WTC11 (cell line): ENCODE data around the gene YES1. TPM values are rescaled to one million over a fixed set of nuclear protein-coding genes. Genes with fewer than 3 reads are reported as not detected.

Experiments
- ATAC-seq: fragments of 200-7000 bp; cut with Tn5 transposase; 2 replicates; pipeline ENCODE4 v1.10.0; 2021; ENCODE audit warnings: mild to moderate bottlenecking, moderate library complexity
- CTCF ChIA-PET: fragments of 300-600 bp; sonication (Branson Sonifier 250); formaldehyde crosslinking; loops from one replicate; lab custom pipeline; 2021; ENCODE audit warnings: antibody characterized with exemption; lab: Charles Lee
- POLR2A ChIA-PET: fragments of 350-600 bp; sonication (Branson Sonifier 250); formaldehyde crosslinking; loops from one replicate; lab custom pipeline; 2021; ENCODE audit warnings: antibody characterized with exemption; lab: Charles Lee
- DNase-seq: peaks from one replicate; pipeline ENCODE4 v3.0.0; 2021; ENCODE audit warnings: low spot score
- H3K27ac Mint-ChIP-seq: 2 replicates; pipeline ENCODE4 v1.8.0; 2021; ENCODE audit warnings: mixed read lengths
- H3K27me3 Mint-ChIP-seq: 2 replicates; pipeline ENCODE4 v1.8.0; 2021; ENCODE audit warnings: low read depth, mild to moderate bottlenecking, moderate library complexity, mixed read lengths
- H3K36me3 Mint-ChIP-seq: 2 replicates; pipeline ENCODE4 v1.8.0; 2021; ENCODE audit warnings: mixed read lengths
- H3K4me1 Mint-ChIP-seq: 2 replicates; pipeline ENCODE4 v1.8.0; 2022; ENCODE audit warnings: mixed read lengths
- H3K4me3 Mint-ChIP-seq: 2 replicates; pipeline ENCODE4 v1.8.0; 2021; ENCODE audit warnings: mild to moderate bottlenecking, moderate library complexity, mixed read lengths
- H3K9me3 Mint-ChIP-seq: 2 replicates; pipeline ENCODE4 v1.8.0; 2021; ENCODE audit warnings: mixed read lengths
- ATF2 ChIP-seq: sonication (generic); formaldehyde crosslinking; IDR thresholded peaks from 2 replicates; pipeline ENCODE4 v1.8.1; 2022; ENCODE audit warnings: low read depth, missing genetic modification reagents, borderline replicate concordance
- ELF4 ChIP-seq: sonication (generic); formaldehyde crosslinking; IDR thresholded peaks from 2 replicates; pipeline ENCODE4 v1.8.1; 2022; ENCODE audit warnings: low read depth, mild to moderate bottlenecking, moderate library complexity, missing genetic modification reagents
- ETV6 ChIP-seq: sonication (generic); formaldehyde crosslinking; IDR thresholded peaks from 2 replicates; pipeline ENCODE4 v1.8.1; 2022; ENCODE audit warnings: mild to moderate bottlenecking, missing genetic modification reagents
- FOXP4 ChIP-seq: sonication (generic); formaldehyde crosslinking; IDR thresholded peaks from 2 replicates; pipeline ENCODE4 v1.8.0; 2022; ENCODE audit warnings: mild to moderate bottlenecking, missing genetic modification reagents
- GTF2I ChIP-seq: fragments of 250-450 bp; sonication (Bioruptor Pico); conservative IDR thresholded peaks from 2 replicates; pipeline ENCODE4 v1.4.0; 2021; ENCODE audit warnings: mild to moderate bottlenecking
- HMGA2 ChIP-seq: fragments of 250-450 bp; sonication (Bioruptor Pico); IDR thresholded peaks from 2 replicates; pipeline ENCODE4 v1.4.0; 2021; ENCODE audit warnings: mild to moderate bottlenecking, moderate library complexity
- IRF2 ChIP-seq: sonication (generic); formaldehyde crosslinking; IDR thresholded peaks from 2 replicates; pipeline ENCODE4 v1.8.0; 2022; ENCODE audit warnings: low read depth, missing genetic modification reagents, borderline replicate concordance
- MAX ChIP-seq: sonication (generic); formaldehyde crosslinking; IDR thresholded peaks from 2 replicates; pipeline ENCODE4 v1.8.0; 2022; ENCODE audit warnings: mild to moderate bottlenecking, missing genetic modification reagents
- MLX ChIP-seq: sonication (generic); formaldehyde crosslinking; IDR thresholded peaks from 2 replicates; pipeline ENCODE4 v1.8.1; 2023; ENCODE audit warnings: mild to moderate bottlenecking, missing genetic modification reagents, moderate library complexity
- MXD4 ChIP-seq: fragments of 250-450 bp; sonication (Bioruptor Pico); IDR thresholded peaks from 2 replicates; pipeline ENCODE4 v1.8.0; 2021; ENCODE audit warnings: mild to moderate bottlenecking, moderate library complexity, borderline replicate concordance
- MYBL2 ChIP-seq: sonication (generic); formaldehyde crosslinking; IDR thresholded peaks from 2 replicates; pipeline ENCODE4 v1.8.1; 2023; ENCODE audit warnings: mild to moderate bottlenecking, moderate library complexity, missing genetic modification reagents
- NFE2L1 ChIP-seq: sonication (generic); formaldehyde crosslinking; IDR thresholded peaks from 2 replicates; pipeline ENCODE4 v1.8.1; 2023; ENCODE audit warnings: missing genetic modification reagents
- OVOL2 ChIP-seq: fragments of 250-450 bp; sonication (Bioruptor Pico); IDR thresholded peaks from 2 replicates; pipeline ENCODE4 v1.9.0; 2021; ENCODE audit warnings: mild to moderate bottlenecking, borderline replicate concordance
- PRRX2 ChIP-seq: fragments of 250-450 bp; sonication (Bioruptor Pico); IDR thresholded peaks from 2 replicates; pipeline ENCODE4 v1.8.0; 2021; ENCODE audit warnings: mild to moderate bottlenecking
- RORB ChIP-seq: fragments of 250-450 bp; sonication (Bioruptor Pico); IDR thresholded peaks from 2 replicates; pipeline ENCODE4 v1.9.0; 2021; ENCODE audit warnings: mild to moderate bottlenecking
- SMAD4 ChIP-seq: sonication (generic); formaldehyde crosslinking; IDR thresholded peaks from 2 replicates; pipeline ENCODE4 v1.8.0; 2022; ENCODE audit warnings: mild to moderate bottlenecking, missing genetic modification reagents
- ZNF121 ChIP-seq: sonication (generic); formaldehyde crosslinking; IDR thresholded peaks from 2 replicates; pipeline ENCODE4 v1.8.0; 2023; ENCODE audit warnings: missing genetic modification reagents
- ZNF263 ChIP-seq: sonication (generic); formaldehyde crosslinking; IDR thresholded peaks from 2 replicates; pipeline ENCODE4 v1.8.1; 2022; ENCODE audit warnings: low read depth, mild to moderate bottlenecking, moderate library complexity, missing genetic modification reagents
- ZNF281 ChIP-seq: sonication (generic); formaldehyde crosslinking; IDR thresholded peaks from 2 replicates; pipeline ENCODE4 v1.8.0; 2023; ENCODE audit warnings: mild to moderate bottlenecking, missing genetic modification reagents
- ZNF512 ChIP-seq: sonication (generic); formaldehyde crosslinking; IDR thresholded peaks from 2 replicates; pipeline ENCODE4 v1.8.1; 2022; ENCODE audit warnings: missing genetic modification reagents, borderline replicate concordance
- total RNA-seq: library from RNA; stranded (reverse); gene quantifications from 3 replicates; pipeline ENCODE4 v1.2.3, GENCODE V29; 2021
- TF ChIP-seq, protein P1 (sequence below): sonication (generic); formaldehyde crosslinking; IDR thresholded peaks from 2 replicates; pipeline ENCODE4 v1.8.1; 2022; ENCODE audit warnings: mild to moderate bottlenecking, moderate library complexity, missing genetic modification reagents
- TF ChIP-seq, protein P2 (sequence below): fragments of 250-450 bp; sonication (Bioruptor Pico); conservative IDR thresholded peaks from 2 replicates; pipeline ENCODE4 v1.9.0; 2021; ENCODE audit warnings: mild to moderate bottlenecking
- TF ChIP-seq, protein P3 (sequence below): fragments of 250-450 bp; sonication (Bioruptor Pico); IDR thresholded peaks from 2 replicates; pipeline ENCODE4 v1.9.0; 2021; ENCODE audit warnings: mild to moderate bottlenecking

Gene YES1
- total RNA-seq, 1 experiment from 2014 or later, result 113 TPM

- ATAC-seq (no peak), DNase-seq (no peak)
- Mint-ChIP-seq H3K27me3 (no peaks in the 10 kb centered on the region), H3K4me1 (peaks cover 20% of the 10 kb centered on the region), H3K36me3 (peaks cover 34% of the 10 kb centered on the region), H3K4me3 (no peak overlapping the region), H3K9me3 (no peaks in the 10 kb centered on the region), H3K27ac (no peak overlapping the region)
- TF ChIP-seq RORB (CRISPR knock-in tag) (no peak), ATF2 (CRISPR knock-in tag) (no peak), ZNF281 (CRISPR knock-in tag) (no peak), IRF2 (CRISPR knock-in tag) (no peak), ETV6 (no peak), GTF2I (CRISPR knock-in tag) (no peak), SMAD4 (CRISPR knock-in tag) (no peak)
- ChIA-PET POLR2A (no interaction called here), CTCF (interaction anchor here (1.3 kb wide), 1 partner anchor 31 kb away, joined by 4 read pairs; the partner anchor contains the start of gene ENOSF1)
Measured at GRCh38 chr18:681985-682384, 130.1 kb downstream of the YES1 start.

DNA sequence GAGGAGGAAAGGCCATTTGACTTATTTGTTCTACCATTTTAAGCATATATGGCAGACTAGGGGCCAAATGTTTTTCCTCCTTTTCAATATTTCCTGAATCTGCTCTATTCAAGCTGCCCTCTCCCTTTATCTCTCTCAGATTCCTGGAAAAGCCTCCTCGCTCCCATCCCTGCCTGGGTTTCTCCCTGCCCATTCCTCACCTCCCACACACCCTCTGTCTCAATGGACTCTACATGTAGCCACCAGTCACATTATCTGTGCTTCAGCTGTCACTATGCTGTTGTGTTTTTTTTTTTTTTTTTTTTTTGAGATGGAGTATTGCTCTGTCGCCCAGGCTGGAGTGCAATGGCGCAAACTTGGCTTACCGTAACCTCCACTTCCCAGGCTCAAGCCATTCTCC is 131.7 kb downstream of the YES1 start:
- Mint-ChIP-seq H3K4me3 (no peak overlapping the region), H3K4me1 (peaks cover 4% of the 10 kb centered on the region), H3K36me3 (peaks cover 44% of the 10 kb centered on the region), H3K27me3 (no peaks in the 10 kb centered on the region), H3K9me3 (no peaks in the 10 kb centered on the region), H3K27ac (no peak overlapping the region)
- DNase-seq (no peak), ATAC-seq (no peak)
- CTCF ChIA-PET, result interaction anchor here (1.2 to 2.7 kb wide), 3 partner anchors 32 to 159 kb away, joined by 3 to 8 read pairs (median 5); partner anchors contain the start of gene ENOSF1
- POLR2A ChIA-PET, result no interaction called here
- TF ChIP-seq MLX (no peak), HMGA2 (no peak), FOXP4 (CRISPR knock-in tag) (no peak), MAX (no peak), ZNF263 (no peak), MXD4 (no peak), OVOL2 (CRISPR knock-in tag) (no peak), MYBL2 (no peak), ZNF121 (CRISPR knock-in tag) (no peak), ZNF512 (CRISPR knock-in tag) (no peak), NFE2L1 (CRISPR knock-in tag) (no peak), ELF4 (no peak), PRRX2 (CRISPR knock-in tag) (no peak), SMAD4 (CRISPR knock-in tag) (no peak)
- TF ChIP-seq, protein P1, sequence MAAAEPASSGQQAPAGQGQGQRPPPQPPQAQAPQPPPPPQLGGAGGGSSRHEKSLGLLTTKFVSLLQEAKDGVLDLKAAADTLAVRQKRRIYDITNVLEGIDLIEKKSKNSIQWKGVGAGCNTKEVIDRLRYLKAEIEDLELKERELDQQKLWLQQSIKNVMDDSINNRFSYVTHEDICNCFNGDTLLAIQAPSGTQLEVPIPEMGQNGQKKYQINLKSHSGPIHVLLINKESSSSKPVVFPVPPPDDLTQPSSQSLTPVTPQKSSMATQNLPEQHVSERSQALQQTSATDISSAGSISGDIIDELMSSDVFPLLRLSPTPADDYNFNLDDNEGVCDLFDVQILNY (CRISPR knock-in tag), result no peak
- TF ChIP-seq, protein P2, sequence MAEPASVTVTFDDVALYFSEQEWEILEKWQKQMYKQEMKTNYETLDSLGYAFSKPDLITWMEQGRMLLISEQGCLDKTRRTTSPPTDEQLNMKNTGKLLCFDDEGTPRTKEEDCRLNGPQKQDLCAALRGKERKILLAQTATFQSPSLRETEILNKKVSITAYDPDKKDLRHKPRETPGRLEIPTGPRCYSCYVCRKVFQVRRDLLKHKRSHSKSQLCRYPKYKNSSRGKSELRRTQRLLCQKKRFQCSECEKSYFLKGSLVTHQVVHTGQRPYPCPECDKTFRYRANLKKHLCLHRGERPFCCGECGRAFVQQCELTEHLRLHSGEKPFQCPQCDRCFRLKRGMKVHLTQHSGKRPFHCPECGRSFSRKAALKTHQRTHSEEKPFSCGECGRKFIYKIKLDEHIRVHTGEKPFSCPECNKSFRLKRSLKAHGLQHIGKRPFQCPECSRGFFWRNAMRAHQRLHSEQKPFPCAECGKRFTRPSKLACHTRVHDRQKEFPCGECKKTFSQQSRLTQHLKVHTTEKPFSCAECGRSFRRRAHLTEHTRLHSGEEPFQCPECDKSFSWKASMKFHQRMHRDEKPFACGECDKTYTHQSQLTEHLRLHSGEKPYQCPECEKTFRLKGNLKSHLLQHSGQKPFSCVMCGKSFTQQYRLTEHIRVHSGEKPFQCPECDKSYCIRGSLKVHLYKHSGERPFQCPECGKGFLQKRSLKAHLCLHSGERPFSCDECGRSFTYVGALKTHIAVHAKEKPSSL (CRISPR knock-in tag), result no peak
- TF ChIP-seq, protein P3, sequence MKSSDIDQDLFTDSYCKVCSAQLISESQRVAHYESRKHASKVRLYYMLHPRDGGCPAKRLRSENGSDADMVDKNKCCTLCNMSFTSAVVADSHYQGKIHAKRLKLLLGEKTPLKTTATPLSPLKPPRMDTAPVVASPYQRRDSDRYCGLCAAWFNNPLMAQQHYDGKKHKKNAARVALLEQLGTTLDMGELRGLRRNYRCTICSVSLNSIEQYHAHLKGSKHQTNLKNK, result no peak
